ENCODE measurements around the gene PLEKHH2.

The PLEKHH2 gene

DNA sequence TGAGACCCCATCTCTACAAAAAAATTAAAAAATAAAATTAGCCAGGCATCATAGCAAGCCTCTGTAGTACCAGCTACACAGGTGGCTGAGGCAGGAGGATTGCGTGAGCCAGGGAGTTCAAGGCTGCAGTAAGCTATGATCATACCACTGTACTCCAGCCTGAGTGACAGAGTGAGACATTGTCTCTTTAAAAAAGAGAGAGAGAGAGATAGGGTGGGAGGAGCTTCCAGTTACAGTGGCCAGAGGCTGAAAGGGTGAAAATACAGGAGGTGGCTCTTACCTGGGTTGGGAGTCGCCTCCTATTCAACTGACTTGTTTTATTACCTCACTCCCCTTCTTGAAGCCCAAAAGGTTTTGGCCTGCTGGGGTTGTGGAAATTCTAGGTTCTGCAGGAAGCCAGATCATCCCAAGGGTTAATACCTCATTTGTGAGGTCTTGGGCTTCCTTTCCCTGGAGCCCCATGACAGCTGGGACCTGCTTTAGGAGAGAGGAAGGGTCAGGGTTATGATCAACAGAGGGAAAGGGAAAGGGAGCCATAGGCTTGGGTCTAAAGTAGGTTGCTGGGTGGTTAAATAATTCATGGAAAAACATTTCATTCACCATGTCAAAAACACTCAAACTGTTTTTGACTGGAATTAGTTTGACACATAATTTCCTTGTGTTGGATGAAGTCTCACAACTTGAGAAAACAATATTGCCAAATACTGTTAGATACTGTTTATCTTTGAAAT, 154.1 kb downstream of the PLEKHH2 start:
- Histone ChIP-seq H3K9ac (ENCODE audit: low read depth, low read length) (no peak overlapping the region), H3K4me3 (ENCODE audit: low read depth, low read length) (no peak overlapping the region), H3K36me3 (ENCODE audit: control insufficient read depth, insufficient read depth, low read length) (no peaks in the 10 kb centered on the region; the same call in 1 of the 2 replicates), H3K9me3 (ENCODE audit: control insufficient read depth, insufficient read depth, low read length) (no peaks in the 10 kb centered on the region), H3K4me1 (ENCODE audit: control insufficient read depth, insufficient read depth, low read length) (no peaks in the 10 kb centered on the region), H3K27ac (ENCODE audit: low read depth, low read length) (no peak overlapping the region), H3K27me3 (ENCODE audit: control insufficient read depth, insufficient read depth, low read length) (no peaks in the 10 kb centered on the region)

DNA sequence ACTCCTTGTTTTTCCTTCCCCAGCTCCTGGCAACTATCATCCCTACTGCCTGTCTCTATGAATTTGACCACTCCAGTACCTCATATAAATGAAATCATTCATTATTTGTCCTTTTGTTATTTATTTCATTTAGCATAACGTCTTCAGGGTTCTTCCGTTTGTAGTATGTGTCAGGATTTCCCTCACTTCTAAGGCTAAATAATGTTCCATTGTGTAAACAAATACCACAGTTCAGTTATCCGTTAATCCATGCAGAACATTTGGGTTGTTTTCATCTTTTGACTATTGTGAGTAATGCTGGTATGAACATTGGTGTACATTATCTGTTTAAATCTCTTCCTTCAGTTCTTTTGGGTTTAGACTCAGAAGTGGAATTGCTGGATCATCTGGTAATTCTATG, 155.6 kb downstream of the PLEKHH2 start:
- Histone ChIP-seq H3K9ac (ENCODE audit: low read depth, low read length) (no peak overlapping the region), H3K36me3 (ENCODE audit: control insufficient read depth, insufficient read depth, low read length) (no peaks in the 10 kb centered on the region), H3K4me3 (ENCODE audit: low read depth, low read length) (no peak overlapping the region), H3K27ac (ENCODE audit: low read depth, low read length) (no peak overlapping the region), H3K4me1 (ENCODE audit: control insufficient read depth, insufficient read depth, low read length) (no peaks in the 10 kb centered on the region), H3K9me3 (ENCODE audit: control insufficient read depth, insufficient read depth, low read length) (no peaks in the 10 kb centered on the region), H3K27me3 (ENCODE audit: control insufficient read depth, insufficient read depth, low read length) (no peaks in the 10 kb centered on the region)

DNA sequence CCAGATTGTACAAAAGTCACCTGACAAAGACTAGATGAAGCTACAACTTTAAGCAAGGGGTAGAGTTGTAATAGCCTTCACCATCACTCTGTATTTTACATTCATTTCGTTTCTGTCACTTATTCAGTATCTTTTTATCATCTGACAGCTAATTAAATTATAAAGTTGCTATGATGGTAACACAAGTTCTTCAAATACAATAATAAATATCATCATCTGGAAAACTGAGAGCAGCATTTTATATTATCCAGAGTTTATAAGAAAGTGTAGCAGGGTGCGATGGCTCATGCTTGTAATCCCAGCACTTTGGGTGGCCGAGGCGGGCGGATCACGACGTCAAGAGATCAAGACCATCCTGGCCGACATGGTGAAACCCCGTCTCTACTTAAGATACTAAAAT, 157.9 kb downstream of the PLEKHH2 start:
- Histone ChIP-seq H3K4me3 (ENCODE audit: low read depth, low read length) (no peak overlapping the region), H3K9me3 (ENCODE audit: control insufficient read depth, insufficient read depth, low read length) (no peaks in the 10 kb centered on the region), H3K9ac (ENCODE audit: low read depth, low read length) (no peak overlapping the region), H3K27ac (ENCODE audit: low read depth, low read length) (no peak overlapping the region), H3K36me3 (ENCODE audit: control insufficient read depth, insufficient read depth, low read length) (no peaks in the 10 kb centered on the region), H3K27me3 (ENCODE audit: control insufficient read depth, insufficient read depth, low read length) (no peaks in the 10 kb centered on the region), H3K4me1 (ENCODE audit: control insufficient read depth, insufficient read depth, low read length) (no peaks in the 10 kb centered on the region)

DNA sequence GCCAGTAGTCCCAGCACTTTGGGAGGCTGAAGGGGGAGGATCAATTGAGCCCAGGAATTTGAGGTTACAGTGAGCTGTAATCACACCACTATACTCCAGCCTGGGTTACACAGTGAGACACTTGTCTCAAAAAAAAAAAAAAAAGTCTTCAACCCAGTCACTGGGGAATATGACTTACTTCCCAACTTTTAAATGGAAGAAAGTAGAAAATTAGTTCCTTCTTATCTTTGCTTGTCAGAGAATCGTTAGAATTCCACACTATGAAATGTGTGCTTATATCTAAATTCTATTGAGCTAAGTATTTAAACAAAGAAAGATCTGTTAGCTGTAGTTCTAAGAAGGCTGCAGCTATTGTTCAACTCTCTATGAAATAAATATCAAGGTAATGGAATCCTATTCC, 159.1 kb downstream of the PLEKHH2 start:
- Histone ChIP-seq H3K27ac (ENCODE audit: low read depth, low read length) (no peak overlapping the region), H3K4me1 (ENCODE audit: control insufficient read depth, insufficient read depth, low read length) (no peaks in the 10 kb centered on the region), H3K4me3 (ENCODE audit: low read depth, low read length) (no peak overlapping the region), H3K9ac (ENCODE audit: low read depth, low read length) (no peak overlapping the region), H3K9me3 (ENCODE audit: control insufficient read depth, insufficient read depth, low read length) (no peaks in the 10 kb centered on the region), H3K27me3 (ENCODE audit: control insufficient read depth, insufficient read depth, low read length) (no peaks in the 10 kb centered on the region), H3K36me3 (ENCODE audit: control insufficient read depth, insufficient read depth, low read length) (no peaks in the 10 kb centered on the region)

DNA sequence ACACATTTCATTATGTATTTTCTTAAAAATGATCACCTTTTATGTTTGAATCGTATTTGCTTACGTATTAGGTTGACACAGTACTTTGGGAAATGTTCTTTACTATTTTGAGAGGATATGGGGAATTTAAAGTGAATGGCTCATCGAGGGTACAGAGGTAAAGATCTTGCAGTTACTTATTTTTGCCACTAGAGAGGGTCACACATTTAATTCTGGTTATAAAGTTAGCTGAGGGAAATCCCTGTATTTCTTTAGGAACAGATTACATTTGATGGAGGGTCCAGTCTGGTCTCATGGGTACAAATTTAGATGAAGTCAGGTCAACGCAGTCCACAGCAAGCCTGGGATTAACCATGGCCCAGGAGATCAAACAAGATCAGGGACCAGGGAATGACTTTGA, 161.2 kb downstream of the PLEKHH2 start:
- Histone ChIP-seq H3K9ac (ENCODE audit: low read depth, low read length) (no peak overlapping the region), H3K9me3 (ENCODE audit: control insufficient read depth, insufficient read depth, low read length) (no peaks in the 10 kb centered on the region), H3K4me1 (ENCODE audit: control insufficient read depth, insufficient read depth, low read length) (no peaks in the 10 kb centered on the region), H3K27me3 (ENCODE audit: control insufficient read depth, insufficient read depth, low read length) (no peaks in the 10 kb centered on the region), H3K36me3 (ENCODE audit: control insufficient read depth, insufficient read depth, low read length) (no peaks in the 10 kb centered on the region), H3K4me3 (ENCODE audit: low read depth, low read length) (no peak overlapping the region), H3K27ac (ENCODE audit: low read depth, low read length) (no peak overlapping the region)

DNA sequence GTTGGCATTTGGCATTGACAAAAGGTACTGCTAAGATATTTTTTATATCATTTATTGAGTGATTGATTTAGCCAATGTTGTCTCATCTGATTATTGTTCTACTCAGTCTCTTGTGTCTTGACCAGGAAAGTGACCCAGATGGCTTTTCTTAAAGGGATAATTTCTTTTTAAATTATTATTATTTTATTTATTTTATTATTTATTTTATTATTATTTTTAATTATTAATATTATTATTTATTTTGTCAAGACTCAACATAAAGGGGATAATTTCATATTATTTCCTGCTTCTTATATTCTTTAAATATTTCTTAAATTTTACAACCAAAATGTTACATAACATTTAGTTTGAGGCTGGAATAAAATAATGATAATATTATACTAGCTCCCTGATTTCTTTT, 163.8 kb downstream of the PLEKHH2 start:
- no peaks in the 10 kb centered on the region for H3K27me3 ChIP-seq (ENCODE audit: control insufficient read depth, insufficient read depth, low read length)
- H3K9me3 ChIP-seq (ENCODE audit: control insufficient read depth, insufficient read depth, low read length): no peaks in the 10 kb centered on the region
- H3K4me3 ChIP-seq (ENCODE audit: low read depth, low read length): no peak overlapping the region
- no peak overlapping the region for H3K27ac ChIP-seq (ENCODE audit: low read depth, low read length)
- no peak overlapping the region for H3K9ac ChIP-seq (ENCODE audit: low read depth, low read length)
- no peaks in the 10 kb centered on the region for H3K4me1 ChIP-seq (ENCODE audit: control insufficient read depth, insufficient read depth, low read length)
- no peaks in the 10 kb centered on the region for H3K36me3 ChIP-seq (ENCODE audit: control insufficient read depth, insufficient read depth, low read length)

DNA sequence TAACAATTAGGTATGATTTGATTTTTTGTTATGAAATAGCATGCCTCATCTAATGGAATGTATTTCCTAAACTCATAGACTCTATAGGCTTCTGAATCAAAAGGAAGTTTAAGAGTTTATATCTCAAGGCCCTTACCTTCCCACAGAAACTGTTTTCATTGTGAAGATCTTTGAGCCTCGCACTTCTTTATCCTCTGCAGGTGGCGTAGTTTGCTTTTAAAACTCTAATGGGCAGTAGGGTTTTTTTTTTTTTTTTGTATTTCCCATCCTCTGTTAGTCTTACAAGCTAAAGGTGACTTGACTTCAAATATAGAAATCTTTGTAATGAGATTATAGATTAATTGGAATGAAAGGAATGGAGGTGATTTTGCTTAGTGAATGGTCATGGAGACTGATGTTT, 165.1 kb downstream of the PLEKHH2 start:
- Histone ChIP-seq H3K27me3 (ENCODE audit: control insufficient read depth, insufficient read depth, low read length) (no peaks in the 10 kb centered on the region), H3K9me3 (ENCODE audit: control insufficient read depth, insufficient read depth, low read length) (no peaks in the 10 kb centered on the region), H3K4me3 (ENCODE audit: low read depth, low read length) (no peak overlapping the region), H3K4me1 (ENCODE audit: control insufficient read depth, insufficient read depth, low read length) (no peaks in the 10 kb centered on the region), H3K27ac (ENCODE audit: low read depth, low read length) (no peak overlapping the region), H3K36me3 (ENCODE audit: control insufficient read depth, insufficient read depth, low read length) (no peaks in the 10 kb centered on the region), H3K9ac (ENCODE audit: low read depth, low read length) (no peak overlapping the region)

DNA sequence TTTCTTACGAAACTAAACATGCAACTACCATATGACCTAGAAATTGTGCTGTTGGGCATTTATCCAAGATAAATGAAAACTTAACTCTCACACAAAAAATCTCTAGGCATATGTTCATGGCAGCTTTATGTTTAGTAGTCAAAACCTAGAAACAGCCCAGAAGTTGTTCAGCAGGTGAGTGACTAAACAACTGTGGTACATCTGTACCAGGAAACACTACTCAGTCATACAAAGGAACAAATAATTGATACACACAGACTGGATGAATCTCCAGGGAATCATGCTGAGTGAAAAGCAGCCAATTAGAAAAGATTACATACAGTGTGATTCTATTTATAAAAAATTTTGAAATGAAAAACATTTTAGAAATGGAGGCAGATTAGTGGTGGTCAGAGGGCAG, 166.1 kb downstream of the PLEKHH2 start:
- Histone ChIP-seq H3K9me3 (ENCODE audit: control insufficient read depth, insufficient read depth, low read length) (no peaks in the 10 kb centered on the region), H3K36me3 (ENCODE audit: control insufficient read depth, insufficient read depth, low read length) (no peaks in the 10 kb centered on the region), H3K9ac (ENCODE audit: low read depth, low read length) (no peak overlapping the region), H3K27ac (ENCODE audit: low read depth, low read length) (no peak overlapping the region), H3K4me3 (ENCODE audit: low read depth, low read length) (no peak overlapping the region), H3K4me1 (ENCODE audit: control insufficient read depth, insufficient read depth, low read length) (no peaks in the 10 kb centered on the region), H3K27me3 (ENCODE audit: control insufficient read depth, insufficient read depth, low read length) (no peaks in the 10 kb centered on the region)

DNA sequence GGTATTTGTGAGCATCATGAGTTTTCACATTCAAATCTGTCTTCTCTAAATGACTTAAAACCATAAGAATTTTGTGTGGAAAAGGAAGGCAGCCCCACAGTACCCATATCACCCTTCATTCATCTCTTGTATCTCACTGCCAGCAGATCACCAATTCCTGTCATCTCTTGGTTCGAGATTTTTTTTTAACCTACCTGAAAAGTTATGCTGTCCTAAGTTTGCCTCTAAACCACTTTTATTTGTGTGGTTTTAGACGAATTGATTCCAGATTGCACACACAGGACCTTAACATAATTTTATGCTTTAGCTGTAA, 169.6 kb downstream of the PLEKHH2 start:
- no peaks in the 10 kb centered on the region for H3K27me3 ChIP-seq (ENCODE audit: control insufficient read depth, insufficient read depth, low read length)
- no peaks in the 10 kb centered on the region for H3K36me3 ChIP-seq (ENCODE audit: control insufficient read depth, insufficient read depth, low read length)
- H3K4me1 ChIP-seq (ENCODE audit: control insufficient read depth, insufficient read depth, low read length): no peaks in the 10 kb centered on the region
- no peak overlapping the region for H3K4me3 ChIP-seq (ENCODE audit: low read depth, low read length)
- no peak overlapping the region for H3K9ac ChIP-seq (ENCODE audit: low read depth, low read length)
- no peaks in the 10 kb centered on the region for H3K9me3 ChIP-seq (ENCODE audit: control insufficient read depth, insufficient read depth, low read length)
- no peak overlapping the region for H3K27ac ChIP-seq (ENCODE audit: low read depth, low read length)

DNA sequence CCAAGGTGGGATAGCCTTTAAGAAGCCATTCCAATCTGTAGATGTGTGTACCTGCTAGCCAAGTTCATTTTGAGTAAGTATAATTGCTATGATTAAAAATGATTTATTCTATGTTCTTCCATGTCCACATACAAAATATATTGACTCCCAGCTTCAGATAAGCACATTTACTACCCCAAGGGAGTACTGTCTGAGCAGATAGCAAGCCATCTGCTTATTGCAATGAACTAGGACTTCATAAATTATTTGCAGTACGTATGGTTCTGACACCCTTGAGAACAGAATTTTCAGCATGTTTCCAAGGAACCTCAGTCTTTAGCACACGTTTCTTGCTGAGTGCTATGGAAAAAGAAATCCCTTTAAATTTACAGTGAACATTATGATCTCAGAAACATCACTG, 173.4 kb downstream of the PLEKHH2 start:
- H3K27me3 ChIP-seq (ENCODE audit: control insufficient read depth, insufficient read depth, low read length): no peaks in the 10 kb centered on the region
- H3K4me3 ChIP-seq (ENCODE audit: low read depth, low read length): no peak overlapping the region
- H3K4me1 ChIP-seq (ENCODE audit: control insufficient read depth, insufficient read depth, low read length): no peaks in the 10 kb centered on the region
- no peak overlapping the region for H3K27ac ChIP-seq (ENCODE audit: low read depth, low read length)
- H3K9me3 ChIP-seq (ENCODE audit: control insufficient read depth, insufficient read depth, low read length): no peaks in the 10 kb centered on the region
- H3K9ac ChIP-seq (ENCODE audit: low read depth, low read length): no peak overlapping the region
- H3K36me3 ChIP-seq (ENCODE audit: control insufficient read depth, insufficient read depth, low read length): no peaks in the 10 kb centered on the region

DNA sequence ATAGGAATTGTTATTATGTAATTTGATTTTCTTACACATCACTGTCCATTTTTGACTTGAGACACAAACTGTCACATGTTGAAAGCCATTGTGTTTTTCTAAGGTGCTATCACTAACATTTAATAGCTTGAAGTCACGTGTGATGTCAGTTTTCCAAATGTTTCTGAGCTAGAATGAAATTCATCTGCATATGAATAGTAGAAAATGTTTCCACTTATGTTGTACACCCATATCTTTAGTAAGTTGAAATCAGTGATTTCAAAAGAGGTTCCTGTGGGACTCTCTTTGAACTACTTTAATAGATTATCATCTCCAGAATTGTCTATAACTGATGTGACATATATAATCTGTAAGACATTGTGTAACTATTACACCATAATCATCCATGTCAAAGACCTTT, 173.8 kb downstream of the PLEKHH2 start:
- Histone ChIP-seq H3K27me3 (ENCODE audit: control insufficient read depth, insufficient read depth, low read length) (no peaks in the 10 kb centered on the region), H3K27ac (ENCODE audit: low read depth, low read length) (no peak overlapping the region), H3K9me3 (ENCODE audit: control insufficient read depth, insufficient read depth, low read length) (no peaks in the 10 kb centered on the region), H3K4me1 (ENCODE audit: control insufficient read depth, insufficient read depth, low read length) (no peaks in the 10 kb centered on the region), H3K9ac (ENCODE audit: low read depth, low read length) (no peak overlapping the region), H3K4me3 (ENCODE audit: low read depth, low read length) (no peak overlapping the region), H3K36me3 (ENCODE audit: control insufficient read depth, insufficient read depth, low read length) (no peaks in the 10 kb centered on the region)

DNA sequence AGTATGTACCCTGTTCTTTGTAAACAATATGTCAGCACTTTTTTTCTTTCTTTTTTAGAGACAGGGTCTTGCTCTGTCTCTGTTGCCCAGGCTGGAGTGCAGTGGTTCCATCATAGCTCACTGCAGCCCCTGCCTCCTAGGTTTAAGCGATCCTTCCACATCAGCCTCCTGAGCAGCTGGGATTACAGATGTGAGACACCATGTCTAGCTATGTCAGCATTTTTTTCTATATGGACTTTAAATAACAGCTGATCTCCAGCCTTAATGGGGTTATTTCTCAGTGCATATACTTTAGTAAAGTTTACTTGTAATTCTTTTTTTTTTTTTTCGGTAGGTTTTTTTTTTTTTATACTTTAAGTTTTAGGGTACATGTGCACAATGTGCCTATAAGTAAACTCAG, 174.9 kb downstream of the PLEKHH2 start:
- Histone ChIP-seq H3K36me3 (ENCODE audit: control insufficient read depth, insufficient read depth, low read length) (no peaks in the 10 kb centered on the region), H3K27me3 (ENCODE audit: control insufficient read depth, insufficient read depth, low read length) (no peaks in the 10 kb centered on the region), H3K9ac (ENCODE audit: low read depth, low read length) (no peak overlapping the region), H3K4me3 (ENCODE audit: low read depth, low read length) (no peak overlapping the region), H3K4me1 (ENCODE audit: control insufficient read depth, insufficient read depth, low read length) (no peaks in the 10 kb centered on the region), H3K27ac (ENCODE audit: low read depth, low read length) (no peak overlapping the region), H3K9me3 (ENCODE audit: control insufficient read depth, insufficient read depth, low read length) (no peaks in the 10 kb centered on the region)
